ENCODE data around the gene ENGASE.

- TF ChIP-seq, protein P1, sequence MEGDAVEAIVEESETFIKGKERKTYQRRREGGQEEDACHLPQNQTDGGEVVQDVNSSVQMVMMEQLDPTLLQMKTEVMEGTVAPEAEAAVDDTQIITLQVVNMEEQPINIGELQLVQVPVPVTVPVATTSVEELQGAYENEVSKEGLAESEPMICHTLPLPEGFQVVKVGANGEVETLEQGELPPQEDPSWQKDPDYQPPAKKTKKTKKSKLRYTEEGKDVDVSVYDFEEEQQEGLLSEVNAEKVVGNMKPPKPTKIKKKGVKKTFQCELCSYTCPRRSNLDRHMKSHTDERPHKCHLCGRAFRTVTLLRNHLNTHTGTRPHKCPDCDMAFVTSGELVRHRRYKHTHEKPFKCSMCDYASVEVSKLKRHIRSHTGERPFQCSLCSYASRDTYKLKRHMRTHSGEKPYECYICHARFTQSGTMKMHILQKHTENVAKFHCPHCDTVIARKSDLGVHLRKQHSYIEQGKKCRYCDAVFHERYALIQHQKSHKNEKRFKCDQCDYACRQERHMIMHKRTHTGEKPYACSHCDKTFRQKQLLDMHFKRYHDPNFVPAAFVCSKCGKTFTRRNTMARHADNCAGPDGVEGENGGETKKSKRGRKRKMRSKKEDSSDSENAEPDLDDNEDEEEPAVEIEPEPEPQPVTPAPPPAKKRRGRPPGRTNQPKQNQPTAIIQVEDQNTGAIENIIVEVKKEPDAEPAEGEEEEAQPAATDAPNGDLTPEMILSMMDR (IDR thresholded peaks at IDR 0.05; ENCODE audit: low read length), result no peak
- no peak for TF ChIP-seq EZH2 (IDR thresholded peaks at IDR 0.05; ENCODE audit: borderline replicate concordance, low read length)
Measured at GRCh38 chr17:79031996-79032875, 42.4 kb upstream of the ENGASE start.

Measured in OCI-LY1 (cell line).